GM23338 (cell line): ENCODE measurements around the gene LDLR. TPM values are rescaled to one million over a fixed set of nuclear protein-coding genes. Genes with fewer than 3 reads are reported as not detected.

Experiments
- ATAC-seq: fragments of 200-7000 bp; cut with Tn5 transposase; 3 replicates; pipeline ENCODE4 v1.9.1; 2020
- DNase-seq: peaks from one replicate; pipeline ENCODE4 v3.0.0-alpha.2; 2015; ENCODE audit warnings: low spot score
- H2AFZ ChIP-seq: fragments of 200-600 bp; sonication (generic); 2 replicates; pipeline ENCODE4 v1.8.0; 2016; ENCODE audit warnings: antibody characterized with exemption, mild to moderate bottlenecking, moderate library complexity
- H3F3A ChIP-seq: fragments of 200-600 bp; sonication (generic); replicated peaks from 2 replicates; pipeline ENCODE4 v1.8.0; 2017; ENCODE audit warnings: antibody characterized with exemption, mixed run types, low read depth
- H3K27ac ChIP-seq: fragments of 200-600 bp; sonication (generic); 2 replicates; pipeline ENCODE4 v1.6.1; 2016; ENCODE audit warnings: low read depth
- H3K27me3 ChIP-seq: fragments of 200-600 bp; sonication (generic); 2 replicates; pipeline ENCODE4 v1.8.0; 2016; ENCODE audit warnings: mild to moderate bottlenecking, mixed run types, moderate library complexity; ENCODE audit not compliant: insufficient read depth
- H3K36me3 ChIP-seq: fragments of 200-600 bp; sonication (generic); 2 replicates; pipeline ENCODE4 v1.8.0; 2016; ENCODE audit warnings: mild to moderate bottlenecking; ENCODE audit not compliant: insufficient read depth
- H3K4me1 ChIP-seq: fragments of 200-600 bp; sonication (generic); 2 replicates; pipeline ENCODE4 v1.8.0; 2016; ENCODE audit warnings: mild to moderate bottlenecking, moderate library complexity; ENCODE audit not compliant: insufficient read depth
- H3K4me2 ChIP-seq: fragments of 200-600 bp; sonication (generic); 2 replicates; pipeline ENCODE4 v1.7.1; 2017; ENCODE audit warnings: mixed run types
- H3K4me3 ChIP-seq: fragments of 200-600 bp; sonication (generic); 2 replicates; pipeline ENCODE4 v1.6.1; 2016; ENCODE audit warnings: mixed run types
- H3K79me2 ChIP-seq: fragments of 200-600 bp; sonication (generic); replicated peaks from 2 replicates; pipeline ENCODE4 v1.8.0; 2017; ENCODE audit warnings: mild to moderate bottlenecking; ENCODE audit not compliant: insufficient read depth
- H3K9me2 ChIP-seq: fragments of 200-600 bp; sonication (generic); 2 replicates; pipeline ENCODE4 v1.8.0; 2017; ENCODE audit not compliant: insufficient read depth
- H4K20me1 ChIP-seq: fragments of 200-600 bp; sonication (generic); replicated peaks from 2 replicates; pipeline ENCODE4 v1.8.0; 2017; ENCODE audit warnings: mild to moderate bottlenecking; ENCODE audit not compliant: insufficient read depth
- H3K27ac Mint-ChIP-seq: 2 replicates; pipeline ENCODE4 v1.8.0; 2020; ENCODE audit warnings: inconsistent platforms, mild to moderate bottlenecking, moderate library complexity, mixed read lengths
- H3K27me3 Mint-ChIP-seq: 3 replicates; pipeline ENCODE4 v1.8.0; 2022; ENCODE audit warnings: low read depth, mild to moderate bottlenecking, moderate library complexity, mixed read lengths, inconsistent platforms; ENCODE audit not compliant: insufficient read depth, poor library complexity
- H3K36me3 Mint-ChIP-seq: 3 replicates; pipeline ENCODE4 v1.8.0; 2021; ENCODE audit warnings: low read depth, mild to moderate bottlenecking, inconsistent platforms, moderate library complexity, mixed read lengths
- H3K4me1 Mint-ChIP-seq: 3 replicates; pipeline ENCODE4 v1.8.0; 2020; ENCODE audit warnings: mild to moderate bottlenecking, inconsistent platforms, mixed read lengths
- H3K4me3 Mint-ChIP-seq: 3 replicates; pipeline ENCODE4 v1.8.0; 2021; ENCODE audit warnings: moderate library complexity, mild to moderate bottlenecking, inconsistent platforms, mixed read lengths
- H3K9me3 Mint-ChIP-seq: 3 replicates; pipeline ENCODE4 v1.8.0; 2020; ENCODE audit warnings: moderate library complexity, mild to moderate bottlenecking, inconsistent platforms, mixed read lengths
- CREB1 ChIP-seq: fragments of 250-450 bp; sonication (Bioruptor Pico); IDR thresholded peaks from 2 replicates; pipeline ENCODE4 v1.5.0; 2020; ENCODE audit warnings: low read depth, mild to moderate bottlenecking, moderate library complexity
- CTCF ChIP-seq, 2 experiments: fragments of 200-600 bp in 1 of 2; sonication (generic) in 1 of 2; conservative IDR thresholded peaks; 2 replicates each; pipeline versions ENCODE4 v1.5.1 to v1.6.1; 2016 to 2017; ENCODE audit warnings: antibody characterized with exemption in 2 of 2, low read depth in 2 of 2, mild to moderate bottlenecking in 2 of 2, moderate library complexity in 1 of 2
- EZH2 ChIP-seq: fragments of 200-600 bp; sonication (generic); IDR thresholded peaks from one replicate; pipeline ENCODE4 v1.8.0; 2017; ENCODE audit warnings: antibody characterized with exemption, mild to moderate bottlenecking, low read depth; ENCODE audit not compliant: unreplicated experiment
- NANOG ChIP-seq: IDR thresholded peaks from 2 replicates; pipeline ENCODE4 v1.6.1; 2016; ENCODE audit warnings: antibody characterized with exemption, borderline replicate concordance
- STAT1 ChIP-seq: IDR thresholded peaks from one replicate; pipeline ENCODE4 v1.6.1; 2016; ENCODE audit warnings: antibody characterized with exemption; ENCODE audit not compliant: unreplicated experiment
- ZNF114 ChIP-seq: fragments of 250-450 bp; sonication (Bioruptor Pico); IDR thresholded peaks from 2 replicates; pipeline ENCODE4 v1.5.0; 2020; ENCODE audit warnings: mild to moderate bottlenecking, moderate library complexity
- ZNF331 ChIP-seq: fragments of 250-450 bp; sonication (Bioruptor Pico); IDR thresholded peaks from 2 replicates; pipeline ENCODE4 v1.5.0; 2020; ENCODE audit warnings: low read depth, mild to moderate bottlenecking, moderate library complexity
- ZNF462 ChIP-seq: fragments of 250-450 bp; sonication (Bioruptor Pico); IDR thresholded peaks from 2 replicates; pipeline ENCODE4 v1.5.0; 2020; ENCODE audit warnings: mild to moderate bottlenecking, moderate library complexity
- polyA plus RNA-seq: library from polyadenylated mRNA; unstranded; fragments of >200 nt; fragmentation: Nextera tagmentation; extraction: Ambion mirVana; gene quantifications from 2 replicates; pipeline ENCODE4 v1.2.1, GENCODE V29; 2016
- total RNA-seq: library from RNA; depleted of rRNA; stranded (reverse); fragments of >200 nt; shearing (Covaris generic); gene quantifications from 2 replicates; pipeline ENCODE4 v1.2.3, GENCODE V29; 2014

Gene LDLR
- total and polyA plus RNA-seq, 2 experiments from 2014 or later = 57.6 to 180 TPM

GRCh38 chr19:11136400-11137101 is 47.3 kb downstream of the LDLR start (continued):
- TF ChIP-seq ZNF331 (CRISPR knock-in tag) (no peak), NANOG (no peak), STAT1 (no peak), ZNF114 (CRISPR knock-in tag) (no peak), EZH2 (no peak), ZNF462 (no peak), CREB1 (CRISPR knock-in tag) (no peak)

GRCh38 chr19:11137542-11138384 is 48.5 kb downstream of the LDLR start:
- H3K27ac Mint-ChIP-seq = peak overlapping the region; percentile 80
- Histone ChIP-seq H3K4me3 (peak overlapping the region; percentile 51), H3K36me3 (peaks cover 5% of the 10 kb centered on the region), H4K20me1 (no peaks in the 10 kb centered on the region; the same call in 1 of the 2 replicates), H3F3A (peaks cover 33% of the 10 kb centered on the region), H2AFZ (peak overlapping the region; percentile 77; the same call in 1 of the 2 replicates), H3K9me2 (no peaks in the 10 kb centered on the region), H3K4me1 (peaks cover 25% of the 10 kb centered on the region), H3K4me2 (peak overlapping the region; percentile 75), H3K27ac (no peak overlapping the region), H3K79me2 (no peaks in the 10 kb centered on the region), H3K27me3 (no peaks in the 10 kb centered on the region)
- peaks cover 27% of the 10 kb centered on the region for H3K27me3 Mint-ChIP-seq
- DNase-seq (peak; percentile 93), ATAC-seq (peak; percentile 72)
- no peak for TF ChIP-seq ZNF331 (CRISPR knock-in tag)
- peak; percentile 62 to 81 for TF ChIP-seq CTCF (conservative IDR thresholded peaks at IDR 0.05; ENCODE audit: low read depth in 2 of 2)
- peaks cover 15% of the 10 kb centered on the region; the same call in 2 of the 3 replicates for H3K4me1 Mint-ChIP-seq
- H3K9me3 Mint-ChIP-seq = peaks cover 6% of the 10 kb centered on the region; the same call in 2 of the 3 replicates
- H3K4me3 Mint-ChIP-seq = peak overlapping the region; percentile 78
- peaks cover 14% of the 10 kb centered on the region; the same call in 2 of the 3 replicates for H3K36me3 Mint-ChIP-seq
